T-helper 1 cell treated with Interleukin-12 subunit alpha and Interleukin-12 subunit beta and Interleukin-4 antibody, amounts not matched to agents 30 ng/mL and 1 ng/mL, for 36 hours (primary cell): Measurements from ENCODE around the gene C14orf93. TPM values are rescaled to one million over a fixed set of nuclear protein-coding genes. Genes with fewer than 3 reads are reported as not detected.

Experiments used
- total RNA-seq: library from RNA; stranded (reverse); gene quantifications from 2 replicates; pipeline ENCODE4 v1.2.3, GENCODE V29; 2022

The C14orf93 gene
- total RNA-seq, 1 donor from 2014 or later, result 9.3 TPM

Other genes starting within 250 kb of the C14orf93 start
- 119 and 120 TPM in 2 replicates for gene OXA1L, start 243.5 kb downstream of the C14orf93 start, total RNA-seq
- 0.54 TPM in 1 of 2 replicates, not detected in the other for gene SLC7A7, start 194.7 kb downstream of the C14orf93 start, total RNA-seq
- gene MRPL52, start 180.3 kb downstream of the C14orf93 start, total RNA-seq, result 136 and 138 TPM in 2 replicates
- 2.1 and 3.2 TPM in 2 replicates for gene MMP14, start 173.6 kb downstream of the C14orf93 start, total RNA-seq
- 78.4 and 82.0 TPM in 2 replicates for gene LRP10, start 138.4 kb downstream of the C14orf93 start, total RNA-seq
- 0.51 and 1.0 TPM in 2 replicates for gene REM2, start 126.9 kb downstream of the C14orf93 start, total RNA-seq
- 95.9 and 98.9 TPM in 2 replicates for gene RBM23, start 91.0 kb downstream of the C14orf93 start, total RNA-seq
- gene PRMT5, start 80.8 kb downstream of the C14orf93 start, total RNA-seq, result 80.5 and 88.4 TPM in 2 replicates
- gene HAUS4, start 53.1 kb downstream of the C14orf93 start, total RNA-seq, result 38.0 and 45.4 TPM in 2 replicates
- gene AJUBA, start 27.6 kb downstream of the C14orf93 start, total RNA-seq, result 0.74 and 1.9 TPM in 2 replicates
- 73.1 and 73.6 TPM in 2 replicates for gene PSMB5, start 24.8 kb upstream of the C14orf93 start, total RNA-seq
- not detected in 2 replicates for gene PSMB11, start 32.1 kb upstream of the C14orf93 start, total RNA-seq
- gene CDH24, start 47.4 kb upstream of the C14orf93 start, total RNA-seq, result 2.0 and 2.2 TPM in 2 replicates
- 219 and 223 TPM in 2 replicates for gene ACIN1, start 85.0 kb upstream of the C14orf93 start, total RNA-seq
- gene C14orf119, start 85.4 kb upstream of the C14orf93 start, total RNA-seq, result 47.7 and 50.3 TPM in 2 replicates
- gene CIROP, start 94.8 kb upstream of the C14orf93 start, total RNA-seq, result not detected in 2 replicates
- gene CEBPE, start 109.1 kb upstream of the C14orf93 start, total RNA-seq, result 0.34 TPM in 1 of 2 replicates, not detected in the other
- 0.25 TPM in 1 of 2 replicates, not detected in the other for gene SLC7A8, start 173.5 kb upstream of the C14orf93 start, total RNA-seq
- not detected in 2 replicates for gene RNF212B, start 227.8 kb upstream of the C14orf93 start, total RNA-seq